ENCODE results near the gene MBOAT2.

The MBOAT2 gene

DNA sequence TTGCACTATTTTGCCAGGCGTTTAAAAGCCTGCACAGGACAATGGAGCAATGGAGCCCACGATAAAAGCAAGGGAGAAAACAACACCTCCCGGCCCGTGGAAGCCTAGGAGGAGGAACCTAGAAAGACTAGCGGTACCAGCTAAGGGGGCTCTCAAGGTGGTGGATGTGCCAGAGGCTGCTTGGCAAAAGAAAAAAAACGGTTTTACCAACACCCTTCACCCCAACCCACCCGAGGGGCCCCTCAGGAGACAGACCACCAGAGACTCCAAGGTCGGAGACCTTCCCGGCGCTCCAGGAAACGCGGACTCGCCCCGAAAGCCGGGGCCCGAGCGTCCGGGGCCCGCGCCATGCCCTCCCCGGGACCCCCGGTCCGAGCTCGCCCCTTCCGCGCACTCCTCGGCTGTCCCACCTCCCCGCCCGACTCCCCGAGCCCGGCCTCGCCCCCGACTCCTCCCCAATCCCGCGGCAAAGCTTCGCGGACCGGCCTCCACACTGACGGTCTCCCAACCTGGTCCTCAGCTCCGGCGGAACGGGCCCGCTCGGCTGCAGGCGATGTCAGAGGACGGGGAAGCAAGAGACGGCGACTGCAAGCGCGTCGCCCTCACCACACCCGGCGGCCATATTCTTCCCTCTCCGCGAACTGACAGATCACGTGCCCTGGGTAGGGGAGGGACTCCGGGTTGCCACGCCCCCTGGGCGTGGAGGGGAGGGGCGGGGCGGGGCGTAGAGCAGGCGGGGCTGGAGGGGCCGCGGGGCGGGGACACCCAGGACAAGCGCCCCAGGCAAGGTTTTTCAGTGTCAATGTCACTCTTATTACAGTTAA lies 166.3 kb downstream of the MBOAT2 start, which contains the start of gene KIDINS220:
Gene KIDINS220, minus strand, starts transcription at position 643 of the 824 bp plus-strand sequence. CDS start 10,520 bp downstream, outside the sequence.
- Histone ChIP-seq H2AFZ (peak within 1 kb of the TSS; percentile 94), H3K4me2 (ENCODE audit: low read length) (peak within 1 kb of the TSS; percentile 69), H3K9ac (peak within 1 kb of the TSS; percentile 10), H3K9me3 (ENCODE audit: control insufficient read depth, low read length) (no peaks in the 10 kb centered on the region), H3K4me3 (ENCODE audit: low read depth, low read length) (peak within 1 kb of the TSS; percentile 90), H3K27me3 (ENCODE audit: control insufficient read depth, insufficient read depth, low read length) (no peaks in the 10 kb centered on the region), H3K36me3 (ENCODE audit: control insufficient read depth, insufficient read depth, low read length) (no peaks in the 10 kb centered on the region), H3K79me2 (peaks cover 31% of the 10 kb centered on the region), H3K27ac (peak within 1 kb of the TSS; percentile 70), H3K4me1 (peaks cover 7% of the 10 kb centered on the region)
- TF ChIP-seq, protein P1, sequence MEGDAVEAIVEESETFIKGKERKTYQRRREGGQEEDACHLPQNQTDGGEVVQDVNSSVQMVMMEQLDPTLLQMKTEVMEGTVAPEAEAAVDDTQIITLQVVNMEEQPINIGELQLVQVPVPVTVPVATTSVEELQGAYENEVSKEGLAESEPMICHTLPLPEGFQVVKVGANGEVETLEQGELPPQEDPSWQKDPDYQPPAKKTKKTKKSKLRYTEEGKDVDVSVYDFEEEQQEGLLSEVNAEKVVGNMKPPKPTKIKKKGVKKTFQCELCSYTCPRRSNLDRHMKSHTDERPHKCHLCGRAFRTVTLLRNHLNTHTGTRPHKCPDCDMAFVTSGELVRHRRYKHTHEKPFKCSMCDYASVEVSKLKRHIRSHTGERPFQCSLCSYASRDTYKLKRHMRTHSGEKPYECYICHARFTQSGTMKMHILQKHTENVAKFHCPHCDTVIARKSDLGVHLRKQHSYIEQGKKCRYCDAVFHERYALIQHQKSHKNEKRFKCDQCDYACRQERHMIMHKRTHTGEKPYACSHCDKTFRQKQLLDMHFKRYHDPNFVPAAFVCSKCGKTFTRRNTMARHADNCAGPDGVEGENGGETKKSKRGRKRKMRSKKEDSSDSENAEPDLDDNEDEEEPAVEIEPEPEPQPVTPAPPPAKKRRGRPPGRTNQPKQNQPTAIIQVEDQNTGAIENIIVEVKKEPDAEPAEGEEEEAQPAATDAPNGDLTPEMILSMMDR (IDR thresholded peaks at IDR 0.05) = no peak

DNA sequence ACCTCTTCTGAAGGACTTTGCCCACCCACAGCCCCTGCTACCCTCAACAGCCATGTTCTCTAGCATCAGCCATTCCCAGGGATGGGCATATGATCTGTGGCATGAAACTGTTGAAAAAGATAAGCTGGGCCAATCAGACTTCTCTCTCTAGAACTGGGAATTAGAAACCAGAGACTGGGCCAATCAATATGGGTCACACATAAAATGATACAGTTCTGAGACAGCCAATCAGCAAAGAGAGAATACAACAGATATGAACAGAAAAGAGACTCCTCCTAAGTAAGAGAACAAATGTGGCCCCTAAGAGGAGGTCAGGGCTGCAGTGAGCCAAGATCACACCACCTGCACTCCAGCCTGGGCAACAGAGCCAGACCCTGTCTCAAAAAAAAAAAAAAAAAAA lies 168.2 kb downstream of the MBOAT2 start:
- Histone ChIP-seq H3K27ac (no peak overlapping the region), H3K36me3 (ENCODE audit: control insufficient read depth, insufficient read depth, low read length) (no peaks in the 10 kb centered on the region), H3K79me2 (peaks cover 31% of the 10 kb centered on the region), H2AFZ (no peak overlapping the region), H3K4me3 (ENCODE audit: low read depth, low read length) (no peak overlapping the region), H3K9ac (no peak overlapping the region), H3K27me3 (ENCODE audit: control insufficient read depth, insufficient read depth, low read length) (no peaks in the 10 kb centered on the region), H3K9me3 (ENCODE audit: control insufficient read depth, low read length) (no peaks in the 10 kb centered on the region), H3K4me2 (ENCODE audit: low read length) (no peak overlapping the region), H3K4me1 (peaks cover 7% of the 10 kb centered on the region)
- TF ChIP-seq, protein P1 (IDR thresholded peaks at IDR 0.05) = no peak

DNA sequence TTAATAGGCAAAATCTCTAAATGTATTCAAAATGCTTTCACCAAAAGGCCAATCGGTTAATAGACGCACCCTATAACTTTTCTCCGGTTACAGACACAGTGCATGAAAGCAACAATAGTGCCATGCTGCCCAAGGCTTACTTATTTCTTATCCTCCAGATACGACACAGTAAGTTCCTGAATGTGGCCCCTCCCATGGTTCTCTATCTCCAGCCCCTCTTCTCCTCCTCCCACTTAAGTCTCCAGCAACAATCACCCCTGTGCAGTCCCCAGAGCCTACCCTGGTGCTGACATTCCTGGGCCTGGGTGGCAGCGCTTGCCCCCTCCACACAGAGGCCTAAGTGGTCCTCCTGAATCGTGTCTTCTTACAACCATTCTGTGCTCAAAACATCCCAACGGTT lies 169.6 kb downstream of the MBOAT2 start:
- no peak overlapping the region for H3K4me3 ChIP-seq (ENCODE audit: low read depth, low read length)
- no peaks in the 10 kb centered on the region for H3K36me3 ChIP-seq (ENCODE audit: control insufficient read depth, insufficient read depth, low read length)
- no peak overlapping the region for H2AFZ ChIP-seq
- TF ChIP-seq, protein P1 (IDR thresholded peaks at IDR 0.05) = no peak
- H3K27ac ChIP-seq = no peak overlapping the region
- H3K4me1 ChIP-seq = peaks cover 7% of the 10 kb centered on the region
- peaks cover 30% of the 10 kb centered on the region for H3K79me2 ChIP-seq
- H3K9ac ChIP-seq = no peak overlapping the region
- H3K4me2 ChIP-seq (ENCODE audit: low read length) = no peak overlapping the region
- H3K9me3 ChIP-seq (ENCODE audit: control insufficient read depth, low read length) = no peaks in the 10 kb centered on the region
- no peaks in the 10 kb centered on the region for H3K27me3 ChIP-seq (ENCODE audit: control insufficient read depth, insufficient read depth, low read length)

DNA sequence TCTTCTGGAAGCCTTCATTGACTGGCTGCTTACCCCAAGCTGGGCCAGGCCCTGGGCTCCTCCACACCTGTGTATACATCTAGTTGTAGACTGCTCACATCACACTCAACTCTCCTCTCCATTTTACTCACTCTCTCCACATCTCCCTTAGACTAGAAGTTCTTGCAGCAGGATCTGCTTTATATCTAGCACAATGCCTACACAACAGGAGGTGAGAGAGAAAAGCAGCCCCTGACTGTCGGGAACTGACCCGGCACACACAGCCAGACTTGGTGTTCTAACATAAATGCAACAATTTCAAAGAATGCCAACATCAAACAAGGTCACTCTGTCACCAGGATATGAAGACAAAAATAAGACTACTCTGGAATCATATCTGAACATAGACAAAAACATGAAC lies 172.0 kb downstream of the MBOAT2 start:
- TF ChIP-seq, protein P1 (IDR thresholded peaks at IDR 0.05) = no peak
- no peak overlapping the region for H3K9ac ChIP-seq
- peaks cover 2% of the 10 kb centered on the region for H3K4me1 ChIP-seq
- peaks cover 17% of the 10 kb centered on the region for H3K79me2 ChIP-seq
- H3K9me3 ChIP-seq (ENCODE audit: control insufficient read depth, low read length) = no peaks in the 10 kb centered on the region
- H3K4me2 ChIP-seq (ENCODE audit: low read length) = no peak overlapping the region
- no peak overlapping the region for H3K4me3 ChIP-seq (ENCODE audit: low read depth, low read length)
- no peak overlapping the region for H2AFZ ChIP-seq
- no peak overlapping the region for H3K27ac ChIP-seq
- H3K36me3 ChIP-seq (ENCODE audit: control insufficient read depth, insufficient read depth, low read length) = no peaks in the 10 kb centered on the region
- H3K27me3 ChIP-seq (ENCODE audit: control insufficient read depth, insufficient read depth, low read length) = no peaks in the 10 kb centered on the region
